Colonic mucosa (tissue), 4 donors: Measurements from ENCODE around the gene WDR90. TPM values are rescaled to one million over a fixed set of nuclear protein-coding genes. Genes with fewer than 3 reads are reported as not detected.

Experiments used
- DNase-seq: peaks from one replicate; pipeline ENCODE4 v3.0.0-alpha.2; 2020
- H3K27ac ChIP-seq: fragments of 200-600 bp; one replicate; pipeline ENCODE4 v1.8.0; 2021
- H3K27me3 ChIP-seq: fragments of 200-600 bp; one replicate; pipeline ENCODE4 v1.8.0; 2021
- H3K36me3 ChIP-seq: fragments of 200-600 bp; one replicate; pipeline ENCODE4 v1.8.0; 2021
- H3K4me1 ChIP-seq: fragments of 200-600 bp; one replicate; pipeline ENCODE4 v1.8.0; 2021; ENCODE audit warnings: mild to moderate bottlenecking
- H3K4me3 ChIP-seq: fragments of 200-600 bp; one replicate; pipeline ENCODE4 v1.8.0; 2021
- H3K9ac ChIP-seq, 2 donors: one replicate each; pipeline ENCODE4 v1.7.0; 2013; ENCODE audit warnings: control low read depth in 2 of 2, low read depth in 2 of 2, low read length in 2 of 2
- H3K9me3 ChIP-seq: fragments of 200-600 bp; one replicate; pipeline ENCODE4 v1.8.0; 2021
- intact Hi-C: fragments of 100-400 bp; cut with DNase I; formaldehyde crosslinking; loops from one replicate; pipeline ENCODE4 v1.14.1; 2022
- total RNA-seq, 2 donors: library from RNA; stranded (reverse); fragmentation: NEBNext Ultra II Directional in 1 of 2; extraction: Animal tissue kit (Norgen Biotek cat#: 25700) in 1 of 2; gene quantifications; one replicate each; pipeline ENCODE4 v1.2.1, GENCODE V29; 2021
- TF ChIP-seq, protein P1 (sequence below): fragments of 200-600 bp; IDR thresholded peaks from one replicate; pipeline ENCODE4 v1.8.0; 2022; ENCODE audit warnings: antibody characterized with exemption, mild to moderate bottlenecking
- donor health status: healthy.
- donor health status: DM: no; HTN: no; CAD: no.
- donor health status: DM: no; HTN: no; CAD: no.

The WDR90 gene
- total RNA-seq, 2 donors from 2014 or later: 25.1 to 122 TPM

DNA sequence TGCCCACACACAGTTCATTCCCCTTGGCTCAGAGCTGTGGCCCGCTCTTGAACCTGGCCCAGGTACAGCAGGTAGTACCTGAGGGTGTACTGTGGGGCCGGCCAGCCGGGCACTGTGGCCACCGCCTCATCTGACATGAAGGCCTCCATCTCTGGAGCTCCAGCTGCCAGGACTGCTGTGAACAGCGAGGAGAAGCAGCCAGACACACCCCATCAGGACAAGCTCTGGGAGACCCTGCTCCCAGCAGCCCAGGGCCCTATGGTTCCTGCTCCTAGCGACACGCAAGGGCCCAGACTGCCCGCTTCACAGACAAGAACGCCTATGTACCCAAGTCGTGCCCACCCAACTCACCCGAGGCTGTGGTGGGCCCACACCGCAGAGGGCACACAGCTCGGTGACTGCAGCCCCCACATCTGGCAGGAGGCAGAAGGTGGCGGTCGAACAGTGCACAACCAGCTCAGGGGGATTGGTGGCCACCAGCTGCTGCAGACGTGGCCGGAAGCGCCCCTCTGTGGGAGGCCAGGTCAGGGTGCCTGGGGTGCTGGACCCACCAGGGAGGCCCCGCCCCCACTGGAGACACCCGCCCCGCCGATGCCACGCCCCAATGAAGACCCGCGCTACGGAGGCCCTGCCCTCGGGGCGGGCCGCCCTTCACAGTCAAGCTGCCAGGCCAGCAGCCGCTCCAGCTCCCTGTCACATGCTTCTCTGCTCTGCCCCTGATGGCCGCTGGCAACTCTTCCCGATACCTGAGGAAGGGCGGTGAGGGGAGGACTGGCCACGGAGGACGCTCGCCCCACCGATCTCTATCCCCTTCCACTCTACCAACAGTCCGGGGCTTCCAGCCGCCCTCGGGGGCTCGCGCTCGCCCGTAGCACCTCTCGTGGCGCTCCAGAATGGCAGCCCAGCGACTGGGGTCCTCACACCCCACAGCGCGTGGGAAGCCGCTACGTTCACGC, 30.0 kb downstream of the WDR90 start:
- H3K36me3 ChIP-seq: peaks cover 6% of the 10 kb centered on the region
- intact Hi-C loops: no loop called here
- peak overlapping the region; percentile 35 for H3K4me3 ChIP-seq
- DNase-seq: peak; percentile 80
- H3K9ac ChIP-seq: peak overlapping the region; percentile 58 to 62
- no peaks in the 10 kb centered on the region for H3K9me3 ChIP-seq
- TF ChIP-seq, protein P1, sequence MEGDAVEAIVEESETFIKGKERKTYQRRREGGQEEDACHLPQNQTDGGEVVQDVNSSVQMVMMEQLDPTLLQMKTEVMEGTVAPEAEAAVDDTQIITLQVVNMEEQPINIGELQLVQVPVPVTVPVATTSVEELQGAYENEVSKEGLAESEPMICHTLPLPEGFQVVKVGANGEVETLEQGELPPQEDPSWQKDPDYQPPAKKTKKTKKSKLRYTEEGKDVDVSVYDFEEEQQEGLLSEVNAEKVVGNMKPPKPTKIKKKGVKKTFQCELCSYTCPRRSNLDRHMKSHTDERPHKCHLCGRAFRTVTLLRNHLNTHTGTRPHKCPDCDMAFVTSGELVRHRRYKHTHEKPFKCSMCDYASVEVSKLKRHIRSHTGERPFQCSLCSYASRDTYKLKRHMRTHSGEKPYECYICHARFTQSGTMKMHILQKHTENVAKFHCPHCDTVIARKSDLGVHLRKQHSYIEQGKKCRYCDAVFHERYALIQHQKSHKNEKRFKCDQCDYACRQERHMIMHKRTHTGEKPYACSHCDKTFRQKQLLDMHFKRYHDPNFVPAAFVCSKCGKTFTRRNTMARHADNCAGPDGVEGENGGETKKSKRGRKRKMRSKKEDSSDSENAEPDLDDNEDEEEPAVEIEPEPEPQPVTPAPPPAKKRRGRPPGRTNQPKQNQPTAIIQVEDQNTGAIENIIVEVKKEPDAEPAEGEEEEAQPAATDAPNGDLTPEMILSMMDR: no peak
- H3K27me3 ChIP-seq: no peaks in the 10 kb centered on the region
- H3K4me1 ChIP-seq: peaks cover 40% of the 10 kb centered on the region
- H3K27ac ChIP-seq: peak overlapping the region; percentile 57

- Histone ChIP-seq H3K9ac (peak within 1 kb of the TSS; percentile 77 to 85), H3K9me3 (no peaks in the 10 kb centered on the region), H3K27ac (peak within 1 kb of the TSS; percentile 90), H3K27me3 (no peaks in the 10 kb centered on the region), H3K4me1 (peaks cover 41% of the 10 kb centered on the region), H3K36me3 (peaks cover 6% of the 10 kb centered on the region), H3K4me3 (peak within 1 kb of the TSS; percentile 71)
- TF ChIP-seq, protein P1: no peak
- peak; percentile 90 for DNase-seq
- intact Hi-C loops: no loop called here
Observed at GRCh38 chr16:679814-680624, 30.9 kb downstream of the WDR90 start, which contains the start of gene STUB1. Gene STUB1, plus strand, starts transcription at chr16:680410. Its CDS starts 116 bp downstream, at chr16:680526.

DNA sequence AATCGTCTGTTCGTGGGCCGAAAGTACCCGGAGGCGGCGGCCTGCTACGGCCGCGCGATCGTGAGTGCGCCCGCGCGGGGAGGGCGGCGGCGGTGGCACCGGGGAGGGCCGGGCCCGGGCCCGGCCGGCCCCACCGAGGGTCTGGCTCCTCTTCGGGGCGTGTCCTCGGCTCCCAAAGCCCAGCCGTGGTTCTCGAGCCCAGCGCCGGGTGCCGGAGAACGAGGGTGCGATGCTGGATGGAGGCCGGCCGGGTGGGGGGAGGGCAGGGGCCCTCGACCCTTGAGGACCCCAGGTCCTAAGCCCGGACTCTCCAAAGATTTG, 31.4 kb downstream of the WDR90 start:
- TF ChIP-seq, protein P1: no peak
- Histone ChIP-seq H3K4me1 (peaks cover 41% of the 10 kb centered on the region), H3K36me3 (peaks cover 6% of the 10 kb centered on the region), H3K27ac (peak overlapping the region; percentile 90), H3K9ac (peak overlapping the region; percentile 77 to 85), H3K27me3 (no peaks in the 10 kb centered on the region), H3K4me3 (peak overlapping the region; percentile 71), H3K9me3 (no peaks in the 10 kb centered on the region)
- intact Hi-C loops: no loop called here
- DNase-seq: no peak

DNA sequence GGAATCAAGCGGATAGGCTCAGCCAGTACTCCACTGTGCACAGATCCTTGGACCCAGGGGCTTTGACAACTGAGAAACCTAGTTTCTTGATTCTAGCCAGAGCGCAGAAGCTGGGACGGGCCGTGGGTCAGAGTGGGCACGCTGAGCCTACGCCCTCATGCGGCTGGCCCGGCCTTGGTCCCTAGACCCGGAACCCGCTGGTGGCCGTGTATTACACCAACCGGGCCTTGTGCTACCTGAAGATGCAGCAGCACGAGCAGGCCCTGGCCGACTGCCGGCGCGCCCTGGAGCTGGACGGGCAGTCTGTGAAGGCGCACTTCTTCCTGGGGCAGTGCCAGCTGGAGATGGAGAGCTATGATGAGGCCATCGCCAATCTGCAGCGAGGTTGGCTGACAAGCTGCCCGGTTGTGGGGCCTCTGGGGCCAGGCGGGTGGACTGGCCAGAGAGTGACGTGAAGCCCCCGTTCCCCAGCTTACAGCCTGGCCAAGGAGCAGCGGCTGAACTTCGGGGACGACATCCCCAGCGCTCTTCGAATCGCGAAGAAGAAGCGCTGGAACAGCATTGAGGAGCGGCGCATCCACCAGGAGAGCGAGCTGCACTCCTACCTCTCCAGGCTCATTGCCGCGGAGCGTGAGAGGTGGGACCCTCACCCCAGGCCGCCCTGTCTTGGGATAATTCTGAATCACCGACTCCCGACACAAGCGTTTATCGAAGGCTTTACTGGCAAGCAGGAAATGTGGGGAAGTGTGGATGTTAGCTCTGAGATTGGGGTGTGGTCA, 32.0 kb downstream of the WDR90 start:
- DNase-seq: peak; percentile 70
- Histone ChIP-seq H3K27ac (peak overlapping the region; percentile 90), H3K4me1 (peaks cover 38% of the 10 kb centered on the region), H3K36me3 (peaks cover 6% of the 10 kb centered on the region), H3K9ac (peak overlapping the region; percentile 77 to 85), H3K9me3 (no peaks in the 10 kb centered on the region), H3K4me3 (peak overlapping the region; percentile 71), H3K27me3 (no peaks in the 10 kb centered on the region)
- intact Hi-C loops: no loop called here
- TF ChIP-seq, protein P1: no peak
